Bronchial smooth muscle cell (primary cell): Measurements from ENCODE around the gene WIPF3. TPM values are rescaled to one million over a fixed set of nuclear protein-coding genes. Genes with fewer than 3 reads are reported as not detected.

ENCODE experiments used
- total RNA-seq: library from RNA; depleted of rRNA; stranded (reverse); fragments of >200 nt; gene quantifications from 2 replicates; pipeline ENCODE4 v1.2.1, GENCODE V29; 2014

Gene WIPF3
- total RNA-seq, result under 0.01 TPM in 1 of 2 replicates, not detected in the other

GRCh38 chr7:29806208-29806994 is at the start of gene WIPF3:
Gene WIPF3 (plus strand): TSS chr7:29806508. CDS start chr7:29834725, 28,217 bp downstream.

Other genes starting within 250 kb of the WIPF3 start
- gene PRR15, start 242.7 kb upstream of the WIPF3 start, total RNA-seq, result 0.16 TPM in 1 of 2 replicates, not detected in the other
- 84.0 and 87.3 TPM in 2 replicates for gene SCRN1, start 183.3 kb downstream of the WIPF3 start, total RNA-seq
- 17.6 and 25.4 TPM in 2 replicates for gene FKBP14, start 220.2 kb downstream of the WIPF3 start, total RNA-seq
- 5.2 and 7.1 TPM in 2 replicates for gene PLEKHA8, start 221.9 kb downstream of the WIPF3 start, total RNA-seq